HAP-1 (cell line): ENCODE measurements around the gene EMC9.

ENCODE experiments used
- DNase-seq, 2 experiments: peaks; one replicate each; pipeline ENCODE4 v3.0.0-alpha.2; 2016 to 2020; ENCODE audit warnings: low spot score in 2 of 2
- H3K27me3 ChIP-seq: fragments of 250-450 bp; sonication (Bioruptor Pico); 2 replicates; pipeline ENCODE4 v1.5.1; 2020; ENCODE audit warnings: low read depth, mild to moderate bottlenecking, moderate library complexity
- H3K36me3 ChIP-seq: fragments of 250-450 bp; sonication (Bioruptor Pico); replicated peaks from 2 replicates; pipeline ENCODE4 v1.5.1; 2020; ENCODE audit warnings: mild to moderate bottlenecking
- H3K4me1 ChIP-seq: fragments of 250-450 bp; sonication (Bioruptor Pico); 2 replicates; pipeline ENCODE4 v1.5.1; 2020; ENCODE audit warnings: mild to moderate bottlenecking
- H3K4me3 ChIP-seq: fragments of 250-450 bp; sonication (Bioruptor Pico); 2 replicates; pipeline ENCODE4 v1.5.1; 2020; ENCODE audit warnings: mild to moderate bottlenecking, moderate library complexity
- H3K9me3 ChIP-seq: fragments of 250-450 bp; sonication (Bioruptor Pico); 2 replicates; pipeline ENCODE4 v1.5.1; 2020; ENCODE audit warnings: mild to moderate bottlenecking, moderate library complexity
- in situ Hi-C: fragments of 300-500 bp; cut with MboI; formaldehyde crosslinking; loops from 3 replicates; pipeline ENCODE4 v1.14.3; 2020; ENCODE audit warnings: low sequenced_read_pairs, inconsistent platforms, mixed read lengths

EMC9 gene, protein sequence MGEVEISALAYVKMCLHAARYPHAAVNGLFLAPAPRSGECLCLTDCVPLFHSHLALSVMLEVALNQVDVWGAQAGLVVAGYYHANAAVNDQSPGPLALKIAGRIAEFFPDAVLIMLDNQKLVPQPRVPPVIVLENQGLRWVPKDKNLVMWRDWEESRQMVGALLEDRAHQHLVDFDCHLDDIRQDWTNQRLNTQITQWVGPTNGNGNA

DNA sequence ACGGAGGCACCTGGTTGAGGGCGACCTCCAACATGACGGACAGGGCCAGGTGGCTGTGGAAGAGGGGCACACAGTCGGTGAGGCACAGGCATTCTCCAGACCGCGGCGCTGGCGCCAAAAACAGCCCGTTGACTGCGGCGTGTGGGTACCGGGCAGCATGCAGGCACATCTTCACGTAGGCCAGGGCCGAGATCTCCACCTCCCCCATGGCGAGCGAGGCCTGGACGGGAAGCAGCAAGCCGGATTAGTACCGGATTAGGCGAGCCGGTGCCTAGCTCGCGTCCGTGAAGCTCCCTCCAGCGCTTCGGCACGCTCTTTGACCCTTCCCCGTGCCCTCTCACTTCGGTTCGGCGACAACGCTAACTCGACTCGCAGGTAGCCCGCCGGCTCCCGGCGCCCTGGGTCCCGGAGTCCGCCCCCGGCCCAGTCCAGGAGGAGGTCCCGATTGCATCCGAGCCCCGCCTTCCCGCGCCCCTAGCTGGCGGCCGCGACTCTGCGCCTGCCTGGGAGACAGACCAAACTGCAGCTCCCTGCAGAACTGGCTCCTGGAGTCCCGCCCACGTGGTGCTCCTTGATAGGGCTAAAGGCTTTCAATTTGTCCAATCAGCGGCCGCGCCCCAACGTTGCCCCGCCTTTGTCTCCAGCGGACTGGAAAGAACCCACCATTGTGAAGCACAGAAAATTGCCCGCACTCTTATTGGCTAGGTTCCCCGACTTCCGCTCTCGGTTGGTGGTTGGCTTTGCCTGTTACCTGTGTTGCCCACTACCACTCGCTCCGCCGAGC is at the start of gene EMC9:
Gene EMC9, minus strand, starts transcription at position 495 of the 784 bp plus-strand sequence. Its CDS starts 287 bp downstream, at position 208.
- Histone ChIP-seq H3K36me3 (peaks cover 42% of the 10 kb centered on the region), H3K9me3 (no peaks in the 10 kb centered on the region), H3K4me1 (peaks cover 22% of the 10 kb centered on the region), H3K4me3 (peak within 1 kb of the TSS; percentile 77), H3K27me3 (no peaks in the 10 kb centered on the region)
- peak; percentile 100 for DNase-seq
- in situ Hi-C loops, result no loop called here

DNA sequence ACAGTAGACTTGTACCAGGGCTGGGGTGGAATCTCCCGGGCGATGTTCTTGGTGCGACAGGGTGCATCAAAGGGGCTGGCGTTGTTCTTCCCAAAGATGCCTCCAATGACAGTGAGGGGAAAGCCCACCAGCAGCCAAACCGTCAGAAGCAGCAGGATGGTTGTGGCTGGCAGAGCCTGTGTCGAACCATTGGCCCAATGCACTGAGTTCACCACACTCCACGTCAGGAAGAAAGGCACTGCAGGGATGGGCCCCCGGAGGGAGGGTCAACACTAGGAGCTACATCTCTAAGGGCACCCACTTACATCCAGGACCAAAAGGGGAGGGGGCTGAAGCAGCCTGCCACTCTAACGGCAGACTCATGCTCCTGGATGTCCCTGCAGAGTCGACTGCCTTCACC is 49.0 kb upstream of the EMC9 start:
- H3K4me1 ChIP-seq, result peaks cover 14% of the 10 kb centered on the region
- H3K9me3 ChIP-seq, result no peaks in the 10 kb centered on the region
- H3K4me3 ChIP-seq, result no peak overlapping the region
- DNase-seq, result no peak
- in situ Hi-C loops, result no loop called here
- H3K27me3 ChIP-seq, result no peaks in the 10 kb centered on the region
- H3K36me3 ChIP-seq, result peaks cover 35% of the 10 kb centered on the region

DNA sequence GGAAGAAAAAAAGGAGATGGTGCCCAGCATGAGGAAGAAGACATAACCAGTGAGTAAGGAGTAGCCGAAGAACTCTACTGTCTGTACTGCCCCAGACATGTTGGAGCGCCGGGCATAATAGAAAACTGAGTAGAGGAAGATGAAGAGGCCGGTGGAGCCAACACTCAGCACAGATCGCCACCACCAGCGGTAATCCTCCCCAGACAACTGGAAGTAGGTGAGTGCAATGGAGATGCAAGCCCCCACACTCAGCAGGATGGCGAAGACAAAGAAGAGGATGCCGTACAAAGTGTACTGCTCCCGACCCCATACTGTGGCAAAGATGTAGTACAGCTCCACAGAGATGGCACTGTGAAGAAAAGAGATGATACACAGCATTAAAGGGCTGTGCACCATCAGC is 48.1 kb upstream of the EMC9 start:
- no peak for DNase-seq
- Histone ChIP-seq H3K4me3 (no peak overlapping the region), H3K4me1 (peaks cover 8% of the 10 kb centered on the region), H3K9me3 (no peaks in the 10 kb centered on the region), H3K36me3 (peaks cover 45% of the 10 kb centered on the region), H3K27me3 (no peaks in the 10 kb centered on the region)
- in situ Hi-C loops, result no loop called here

DNA sequence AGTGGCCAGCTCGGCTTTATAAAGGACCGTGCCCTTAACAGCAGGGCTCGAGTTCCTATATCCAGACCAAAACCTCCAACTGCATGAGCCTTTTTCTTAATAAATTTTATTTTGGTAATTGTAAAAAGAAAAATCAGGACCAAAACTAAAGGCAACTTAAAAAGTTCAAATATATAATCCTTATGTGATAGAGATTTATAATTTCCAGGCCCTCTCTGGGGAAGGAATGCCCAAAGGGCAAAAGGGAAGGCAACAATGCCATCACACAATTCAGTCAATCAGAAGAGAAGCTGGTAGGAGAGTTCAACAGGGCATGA is 47.6 kb upstream of the EMC9 start:
- Histone ChIP-seq H3K4me3 (peak overlapping the region; percentile 88), H3K36me3 (peaks cover 45% of the 10 kb centered on the region), H3K27me3 (no peaks in the 10 kb centered on the region), H3K4me1 (peaks cover 8% of the 10 kb centered on the region; the same call in 1 of the 2 replicates), H3K9me3 (no peaks in the 10 kb centered on the region)
- in situ Hi-C loops, result no loop called here
- DNase-seq, result no peak

DNA sequence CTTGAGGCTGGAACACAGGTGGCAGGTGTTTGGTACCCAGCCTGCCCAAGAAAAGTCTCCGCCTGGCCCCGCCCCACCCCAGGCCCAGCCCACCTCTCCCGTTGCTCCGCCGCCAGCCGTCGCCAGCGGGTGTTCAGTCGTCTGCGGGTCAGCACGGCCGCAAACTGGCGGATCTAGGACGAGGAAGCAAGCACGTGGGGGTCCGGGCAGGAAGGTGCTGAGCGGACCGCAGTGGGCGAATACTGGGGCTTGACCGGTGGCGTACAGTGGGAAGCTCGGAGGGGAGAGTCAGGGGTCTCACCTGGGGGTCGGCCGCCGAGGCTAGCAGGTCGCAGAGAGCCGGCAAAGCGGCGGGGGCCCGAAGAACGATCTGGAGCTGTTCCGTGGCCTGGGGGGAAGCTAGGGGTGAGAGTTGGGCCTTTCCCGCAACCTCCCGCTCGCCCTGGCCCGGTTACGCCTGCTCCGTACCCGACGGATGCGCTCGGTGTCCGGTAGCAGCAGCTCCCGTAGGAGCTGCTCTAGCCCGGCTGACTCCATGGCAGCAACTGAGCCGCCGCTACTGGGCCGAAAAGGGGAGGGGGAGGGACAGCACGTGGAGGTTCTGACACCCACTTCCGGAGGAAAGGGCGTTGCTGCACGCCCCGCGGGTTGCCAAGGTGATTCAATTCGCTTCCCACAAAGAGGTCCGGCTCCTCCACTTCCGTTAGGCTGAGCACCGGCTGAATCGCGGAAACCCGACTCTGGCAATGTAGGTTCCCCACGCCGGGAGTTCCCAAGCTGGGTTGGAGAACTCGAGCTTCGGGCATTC is 47.1 kb upstream of the EMC9 start, which contains the start of gene IPO4:
Gene IPO4, minus strand, starts transcription at position 566 of the 808 bp plus-strand sequence. Its CDS starts 29 bp downstream, at position 537.
- in situ Hi-C loops, result no loop called here
- Histone ChIP-seq H3K27me3 (no peaks in the 10 kb centered on the region), H3K9me3 (no peaks in the 10 kb centered on the region), H3K36me3 (peaks cover 44% of the 10 kb centered on the region), H3K4me1 (peaks cover 8% of the 10 kb centered on the region; the same call in 1 of the 2 replicates), H3K4me3 (peak within 1 kb of the TSS; percentile 88)
- peak; percentile 95 to 98 for DNase-seq

DNA sequence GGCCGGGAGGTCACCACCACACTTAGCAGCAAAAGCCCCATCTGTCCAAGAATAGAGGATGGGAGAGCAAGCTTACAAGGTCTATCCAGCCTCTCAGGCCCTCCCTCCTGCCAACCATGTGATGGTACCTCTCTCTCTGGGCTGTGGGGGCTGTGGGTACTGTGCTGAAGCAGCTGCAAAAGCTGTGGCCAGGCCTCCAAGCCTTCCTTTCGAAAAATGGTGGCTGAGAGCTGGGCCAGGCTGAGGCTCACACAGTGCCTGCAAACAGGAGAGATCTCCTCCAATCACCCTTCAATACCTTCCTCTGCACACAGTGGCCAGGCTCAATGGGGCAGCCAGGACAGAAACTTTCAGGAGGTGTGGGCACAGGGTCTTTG is 46.1 kb upstream of the EMC9 start:
- no peak for DNase-seq
- peaks cover 8% of the 10 kb centered on the region; the same call in 1 of the 2 replicates for H3K4me1 ChIP-seq
- H3K4me3 ChIP-seq, result peak overlapping the region; percentile 88
- peaks cover 47% of the 10 kb centered on the region for H3K36me3 ChIP-seq
- in situ Hi-C loops, result no loop called here
- H3K27me3 ChIP-seq, result no peaks in the 10 kb centered on the region
- no peaks in the 10 kb centered on the region for H3K9me3 ChIP-seq

DNA sequence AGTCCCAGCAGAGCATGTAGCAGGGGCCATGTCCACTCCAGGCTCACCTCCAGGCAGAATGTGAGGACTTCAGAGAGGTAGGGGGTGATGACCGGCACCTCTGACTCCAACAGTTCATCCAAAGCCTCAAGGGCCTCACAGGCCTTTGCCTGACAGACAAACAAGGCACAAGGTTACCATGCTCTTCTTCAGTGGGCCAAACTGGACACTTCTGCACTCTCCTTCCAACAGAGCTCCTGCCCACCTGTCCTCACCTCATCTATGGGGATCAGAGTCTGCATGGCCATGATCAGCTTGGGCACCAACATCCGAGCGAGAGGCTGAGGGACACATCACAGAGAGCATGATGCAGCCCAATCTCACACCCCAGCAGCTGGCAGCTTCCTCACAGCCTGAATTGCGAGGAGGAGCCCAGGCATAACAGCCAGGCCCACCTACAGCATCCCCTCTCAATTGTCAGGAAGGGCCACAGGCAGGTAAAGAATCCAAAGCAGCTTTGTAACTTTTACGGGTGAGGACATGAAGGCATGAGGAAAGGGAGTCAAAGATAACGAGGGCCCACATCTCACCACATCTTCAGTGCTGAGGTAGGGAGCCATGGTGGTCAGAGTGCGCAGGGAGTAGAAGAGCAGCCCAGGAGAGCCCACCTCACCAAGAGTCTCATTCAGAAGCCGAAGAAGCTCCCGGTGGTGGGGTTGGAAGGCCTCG is 45.6 kb upstream of the EMC9 start:
- peaks cover 51% of the 10 kb centered on the region for H3K36me3 ChIP-seq
- H3K4me3 ChIP-seq, result no peak overlapping the region
- H3K4me1 ChIP-seq, result peaks cover 8% of the 10 kb centered on the region; the same call in 1 of the 2 replicates
- in situ Hi-C loops, result no loop called here
- H3K27me3 ChIP-seq, result no peaks in the 10 kb centered on the region
- H3K9me3 ChIP-seq, result no peaks in the 10 kb centered on the region
- DNase-seq, result no peak

DNA sequence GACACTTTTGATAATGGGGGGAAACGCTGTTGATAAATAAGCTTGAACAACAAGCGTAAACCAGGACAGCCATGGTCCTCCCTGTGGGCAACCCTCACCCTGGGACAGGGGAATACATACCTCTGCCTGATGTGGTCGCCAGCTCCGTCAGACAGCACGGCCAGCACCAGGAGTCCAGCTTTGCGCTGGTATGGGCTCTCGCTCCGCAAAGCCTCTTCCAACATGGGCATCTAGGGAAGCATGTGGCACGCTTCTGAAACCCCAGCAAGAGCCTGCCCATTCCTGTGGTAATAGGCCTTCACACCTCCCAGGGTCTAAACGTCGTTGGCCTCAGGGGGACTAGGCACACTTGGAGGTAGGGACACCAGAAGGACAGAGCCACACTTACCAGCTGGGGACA is 44.4 kb upstream of the EMC9 start:
- H3K9me3 ChIP-seq, result no peaks in the 10 kb centered on the region
- peaks cover 8% of the 10 kb centered on the region; the same call in 1 of the 2 replicates for H3K4me1 ChIP-seq
- in situ Hi-C loops, result no loop called here
- H3K27me3 ChIP-seq, result no peaks in the 10 kb centered on the region
- peaks cover 63% of the 10 kb centered on the region for H3K36me3 ChIP-seq
- DNase-seq, result no peak
- H3K4me3 ChIP-seq, result no peak overlapping the region

DNA sequence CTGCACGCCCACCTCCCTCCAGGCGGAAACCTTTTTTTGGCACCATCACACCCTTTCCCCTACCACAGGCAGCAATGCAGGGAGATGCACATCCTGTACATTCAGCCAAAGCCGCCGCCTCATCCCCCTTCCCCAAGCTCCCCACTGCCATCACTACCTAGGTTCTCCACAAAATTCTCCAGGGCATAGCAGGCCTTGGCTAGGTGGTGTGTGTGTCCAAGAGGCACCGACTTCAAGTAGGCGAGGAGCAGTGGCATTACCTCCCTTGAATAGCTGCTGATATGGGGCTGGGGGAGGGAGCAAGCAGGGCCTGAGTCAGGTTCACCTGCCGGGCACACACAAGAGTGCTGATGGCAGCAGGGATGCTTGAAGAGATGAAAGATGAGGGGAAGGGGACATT is 43.6 kb upstream of the EMC9 start:
- Histone ChIP-seq H3K9me3 (no peaks in the 10 kb centered on the region), H3K36me3 (peaks cover 70% of the 10 kb centered on the region), H3K27me3 (no peaks in the 10 kb centered on the region), H3K4me1 (peaks cover 8% of the 10 kb centered on the region; the same call in 1 of the 2 replicates), H3K4me3 (no peak overlapping the region)
- no peak for DNase-seq
- in situ Hi-C loops, result no loop called here

DNA sequence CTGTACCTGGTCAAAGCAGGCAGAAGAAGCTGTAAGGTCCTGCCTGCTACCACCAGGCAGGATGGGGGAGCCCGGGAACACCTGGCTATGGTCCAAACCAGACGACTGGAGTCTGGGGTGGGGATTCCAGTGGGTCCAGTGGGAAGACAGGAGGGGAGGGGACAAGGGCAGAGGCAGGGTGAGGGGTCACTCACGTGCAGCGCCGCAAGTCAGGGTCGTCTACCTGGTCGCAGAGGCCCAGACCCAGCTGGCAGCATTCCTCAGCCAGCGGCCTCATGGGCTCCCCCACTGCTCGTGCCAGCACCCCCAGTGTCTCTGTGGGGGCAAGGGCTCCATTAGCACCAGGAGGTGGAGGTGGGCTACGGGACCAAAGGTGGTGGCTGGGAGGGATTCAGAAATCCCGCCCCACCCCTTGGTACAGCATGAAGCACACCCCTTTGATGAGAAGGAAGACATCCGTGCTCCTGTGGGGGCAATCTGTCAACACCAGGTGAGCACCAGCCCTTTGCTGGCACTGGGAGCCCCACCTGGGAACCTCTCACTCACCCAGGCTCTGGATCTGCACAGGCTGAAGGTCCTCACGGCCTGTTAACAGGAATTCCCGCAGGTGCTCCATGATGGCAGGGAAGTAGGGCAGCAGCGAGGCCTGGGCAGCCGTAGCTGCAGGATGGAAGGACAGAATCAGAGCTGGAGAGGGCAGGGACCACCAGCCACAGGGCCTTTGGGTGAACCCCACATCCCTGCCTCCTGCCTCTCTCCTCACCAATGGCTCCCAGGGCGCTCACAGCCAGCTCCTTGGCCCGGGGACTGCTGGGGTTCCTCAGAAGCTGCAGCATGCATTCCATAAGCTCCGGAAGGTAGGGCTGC is 42.9 kb upstream of the EMC9 start:
- Histone ChIP-seq H3K4me1 (peaks cover 8% of the 10 kb centered on the region; the same call in 1 of the 2 replicates), H3K27me3 (no peaks in the 10 kb centered on the region), H3K4me3 (no peak overlapping the region), H3K36me3 (peaks cover 76% of the 10 kb centered on the region), H3K9me3 (no peaks in the 10 kb centered on the region)
- no peak for DNase-seq
- in situ Hi-C loops, result no loop called here

DNA sequence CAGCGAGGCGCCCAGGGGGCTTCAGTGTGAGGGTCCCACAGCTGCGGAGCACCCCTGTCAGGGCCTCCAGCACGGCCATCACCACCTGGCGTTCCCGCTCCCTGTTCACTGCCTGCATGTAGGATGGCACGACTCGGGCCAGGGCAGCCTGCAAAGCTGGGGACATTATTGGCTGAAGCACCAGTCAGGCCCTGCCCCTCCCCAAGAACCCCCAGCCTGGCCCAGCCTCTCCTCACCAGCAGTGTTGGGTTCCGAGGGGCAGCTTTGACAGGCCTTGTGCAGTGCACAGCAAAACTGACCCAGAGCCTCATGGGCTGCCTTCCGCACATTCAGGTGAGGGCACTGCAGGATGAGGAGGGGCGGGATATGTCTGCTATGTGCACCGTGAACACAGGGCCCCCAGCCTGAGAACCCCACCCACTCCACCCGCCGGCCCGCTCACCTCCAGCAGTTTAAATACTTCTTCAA is 41.7 kb upstream of the EMC9 start:
- Histone ChIP-seq H3K4me1 (peaks cover 4% of the 10 kb centered on the region; the same call in 1 of the 2 replicates), H3K27me3 (no peaks in the 10 kb centered on the region), H3K4me3 (no peak overlapping the region), H3K36me3 (peaks cover 89% of the 10 kb centered on the region), H3K9me3 (no peaks in the 10 kb centered on the region)
- no peak for DNase-seq
- in situ Hi-C loops, result no loop called here

DNA sequence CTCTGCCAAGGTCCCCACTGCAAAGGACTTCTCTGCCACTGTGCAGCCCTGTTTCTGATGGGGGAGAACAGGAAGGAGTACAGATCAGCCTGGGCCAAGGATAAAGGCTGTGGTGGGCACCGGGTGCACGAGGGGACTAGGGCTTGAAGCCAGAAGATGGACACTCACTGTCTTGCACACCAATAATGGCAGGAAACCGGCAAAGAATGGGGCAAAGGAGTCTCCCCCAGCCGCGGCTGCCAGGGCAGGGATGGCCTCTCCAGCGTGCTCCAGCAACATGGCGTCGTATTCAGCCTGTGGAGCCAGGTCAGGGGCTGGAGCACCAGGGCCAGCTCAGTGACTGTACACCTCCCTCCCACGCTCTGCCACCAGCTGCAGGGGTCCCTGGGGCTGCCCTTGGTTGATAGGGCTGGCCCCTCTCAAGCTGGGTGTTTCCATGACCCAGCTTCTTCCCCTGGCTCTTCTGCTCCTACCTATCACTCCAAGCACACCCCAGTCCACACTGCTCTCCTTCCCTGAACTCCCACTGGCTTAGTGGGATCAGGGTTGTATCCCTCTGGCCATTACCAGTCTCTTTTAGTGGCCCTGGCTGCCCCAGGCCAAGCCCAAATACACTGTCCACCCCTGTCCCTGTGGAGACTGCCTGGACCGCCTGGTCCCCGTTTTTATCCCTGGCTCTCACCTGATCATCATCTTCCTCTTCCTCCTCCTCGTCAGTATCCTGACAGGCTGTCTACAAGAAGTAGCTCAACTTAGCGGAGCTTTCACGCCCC is 40.9 kb upstream of the EMC9 start:
- no peaks in the 10 kb centered on the region for H3K4me1 ChIP-seq
- no peak for DNase-seq
- in situ Hi-C loops, result no loop called here
- no peaks in the 10 kb centered on the region for H3K9me3 ChIP-seq
- H3K4me3 ChIP-seq, result no peak overlapping the region
- no peaks in the 10 kb centered on the region for H3K27me3 ChIP-seq
- peaks cover 86% of the 10 kb centered on the region for H3K36me3 ChIP-seq
